ES-I3 (cell line): Measurements from ENCODE around the gene GPR18.
"Not testable (repeated sequence)": the region's sequence is repeated elsewhere in the genome, so short reads cannot be mapped to it uniquely, and the experiment has no call there.

Experiments used
- H3K36me3 ChIP-seq: 2 replicates; pipeline ENCODE4 v1.6.1; 2013; ENCODE audit warnings: mild to moderate bottlenecking, low read length, control low read depth, moderate library complexity; ENCODE audit not compliant: insufficient read depth
- H3K4me1 ChIP-seq: 2 replicates; pipeline ENCODE4 v1.6.1; 2013; ENCODE audit warnings: mild to moderate bottlenecking, control low read depth, low read length; ENCODE audit not compliant: insufficient read depth
- H3K9ac ChIP-seq: 2 replicates; pipeline ENCODE4 v1.6.1; 2013; ENCODE audit warnings: low read depth, mild to moderate bottlenecking, low read length, moderate library complexity
- H3K9me3 ChIP-seq: 2 replicates; pipeline ENCODE4 v1.6.1; 2013; ENCODE audit warnings: mild to moderate bottlenecking, low read length, moderate library complexity; ENCODE audit not compliant: control insufficient read depth, insufficient read depth

The GPR18 gene

GRCh38 chr13:99225078-99225477 lies 33.1 kb downstream of the GPR18 start:
- Histone ChIP-seq H3K36me3 (no peaks in the 10 kb centered on the region), H3K9ac (no peak overlapping the region), H3K9me3 (no peaks in the 10 kb centered on the region), H3K4me1 (no peaks in the 10 kb centered on the region; the same call in 1 of the 2 replicates)

- no peaks in the 10 kb centered on the region; the same call in 1 of the 2 replicates for H3K4me1 ChIP-seq
- no peak overlapping the region for H3K9ac ChIP-seq
- H3K9me3 ChIP-seq: no peaks in the 10 kb centered on the region
- no peaks in the 10 kb centered on the region for H3K36me3 ChIP-seq
Measured at GRCh38 chr13:99224021-99224420, 34.2 kb downstream of the GPR18 start.

- no peak overlapping the region for H3K9ac ChIP-seq
Measured at GRCh38 chr13:99223587-99223986, 34.6 kb downstream of the GPR18 start.

GRCh38 chr13:99221567-99222239 lies 36.5 kb downstream of the GPR18 start:
- H3K36me3 ChIP-seq: no peaks in the 10 kb centered on the region
- no peaks in the 10 kb centered on the region for H3K4me1 ChIP-seq
- no peaks in the 10 kb centered on the region for H3K9me3 ChIP-seq
- H3K9ac ChIP-seq: no peak overlapping the region

More at GRCh38 chr13:99223587-99223986, 34.6 kb downstream of the GPR18 start:
- Histone ChIP-seq H3K9me3 (no peaks in the 10 kb centered on the region), H3K4me1 (no peaks in the 10 kb centered on the region; the same call in 1 of the 2 replicates), H3K36me3 (no peaks in the 10 kb centered on the region)

- no peaks in the 10 kb centered on the region for H3K36me3 ChIP-seq
- peaks cover 2% of the 10 kb centered on the region; the same call in 1 of the 2 replicates for H3K4me1 ChIP-seq
Measured at GRCh38 chr13:99220199-99220935, 37.8 kb downstream of the GPR18 start.

GRCh38 chr13:99218969-99219368 lies 39.2 kb downstream of the GPR18 start:
- Histone ChIP-seq H3K9me3 (no peaks in the 10 kb centered on the region), H3K9ac (no peak overlapping the region), H3K4me1 (peaks cover 15% of the 10 kb centered on the region), H3K36me3 (no peaks in the 10 kb centered on the region)

More at GRCh38 chr13:99220199-99220935, 37.8 kb downstream of the GPR18 start:
- no peaks in the 10 kb centered on the region for H3K9me3 ChIP-seq
- no peak overlapping the region for H3K9ac ChIP-seq

- Histone ChIP-seq H3K4me1 (peaks cover 17% of the 10 kb centered on the region), H3K9ac (no peak overlapping the region), H3K9me3 (no peaks in the 10 kb centered on the region), H3K36me3 (no peaks in the 10 kb centered on the region)
Measured at GRCh38 chr13:99218545-99218944, 39.6 kb downstream of the GPR18 start.

GRCh38 chr13:99218126-99218525 lies 40.1 kb downstream of the GPR18 start:
- Histone ChIP-seq H3K9ac (no peak overlapping the region), H3K4me1 (peaks cover 17% of the 10 kb centered on the region), H3K36me3 (no peaks in the 10 kb centered on the region), H3K9me3 (no peaks in the 10 kb centered on the region)

- Histone ChIP-seq H3K9ac (no peak overlapping the region), H3K36me3 (no peaks in the 10 kb centered on the region), H3K9me3 (no peaks in the 10 kb centered on the region), H3K4me1 (peaks cover 17% of the 10 kb centered on the region)
Measured at GRCh38 chr13:99217461-99218110, 40.6 kb downstream of the GPR18 start.

- Histone ChIP-seq H3K9ac (no peak overlapping the region), H3K36me3 (no peaks in the 10 kb centered on the region), H3K9me3 (no peaks in the 10 kb centered on the region), H3K4me1 (peaks cover 17% of the 10 kb centered on the region)
Measured at GRCh38 chr13:99215184-99215830, 42.9 kb downstream of the GPR18 start.

- H3K9me3 ChIP-seq: no peaks in the 10 kb centered on the region
- no peak overlapping the region for H3K9ac ChIP-seq
- H3K36me3 ChIP-seq: no peaks in the 10 kb centered on the region
- H3K4me1 ChIP-seq: peaks cover 17% of the 10 kb centered on the region
Measured at GRCh38 chr13:99214731-99215130, 43.4 kb downstream of the GPR18 start.

GRCh38 chr13:99214232-99214631 lies 43.9 kb downstream of the GPR18 start:
- no peaks in the 10 kb centered on the region for H3K9me3 ChIP-seq
- H3K4me1 ChIP-seq: peaks cover 17% of the 10 kb centered on the region
- H3K36me3 ChIP-seq: no peaks in the 10 kb centered on the region
- H3K9ac ChIP-seq: no peak overlapping the region

- no peak overlapping the region for H3K9ac ChIP-seq
- H3K9me3 ChIP-seq: no peaks in the 10 kb centered on the region
- H3K4me1 ChIP-seq: peaks cover 21% of the 10 kb centered on the region
- no peaks in the 10 kb centered on the region for H3K36me3 ChIP-seq
Measured at GRCh38 chr13:99211421-99212035, 46.7 kb downstream of the GPR18 start.

GRCh38 chr13:99210627-99211026 lies 47.6 kb downstream of the GPR18 start:
- not testable (repeated sequence) for H3K9ac ChIP-seq, H3K9me3 ChIP-seq, H3K36me3 ChIP-seq
- peaks cover 21% of the 10 kb centered on the region for H3K4me1 ChIP-seq
